GM21390 (cell line): Measurements from ENCODE around the gene SSTR3.
"Not testable (repeated sequence)": the region's sequence is repeated elsewhere in the genome, so short reads cannot be mapped to it uniquely, and the experiment has no call there.

Experiments
- ATAC-seq: cut with Tn5 transposase; IDR thresholded peaks from one replicate; pipeline ENCODE4 v1.9.1; 2021; ENCODE audit not compliant: unreplicated experiment

SSTR3 gene

GRCh38 chr22:37213218-37213855 is 1.1 kb upstream of the SSTR3 start:
- no peak for ATAC-seq

- no peak for ATAC-seq
These were observed 457 bp downstream of the SSTR3 start for GRCh38 chr22:37211866-37212173.

- ATAC-seq = no peak
These were observed 1.0 kb downstream of the SSTR3 start for GRCh38 chr22:37211075-37211865.

DNA sequence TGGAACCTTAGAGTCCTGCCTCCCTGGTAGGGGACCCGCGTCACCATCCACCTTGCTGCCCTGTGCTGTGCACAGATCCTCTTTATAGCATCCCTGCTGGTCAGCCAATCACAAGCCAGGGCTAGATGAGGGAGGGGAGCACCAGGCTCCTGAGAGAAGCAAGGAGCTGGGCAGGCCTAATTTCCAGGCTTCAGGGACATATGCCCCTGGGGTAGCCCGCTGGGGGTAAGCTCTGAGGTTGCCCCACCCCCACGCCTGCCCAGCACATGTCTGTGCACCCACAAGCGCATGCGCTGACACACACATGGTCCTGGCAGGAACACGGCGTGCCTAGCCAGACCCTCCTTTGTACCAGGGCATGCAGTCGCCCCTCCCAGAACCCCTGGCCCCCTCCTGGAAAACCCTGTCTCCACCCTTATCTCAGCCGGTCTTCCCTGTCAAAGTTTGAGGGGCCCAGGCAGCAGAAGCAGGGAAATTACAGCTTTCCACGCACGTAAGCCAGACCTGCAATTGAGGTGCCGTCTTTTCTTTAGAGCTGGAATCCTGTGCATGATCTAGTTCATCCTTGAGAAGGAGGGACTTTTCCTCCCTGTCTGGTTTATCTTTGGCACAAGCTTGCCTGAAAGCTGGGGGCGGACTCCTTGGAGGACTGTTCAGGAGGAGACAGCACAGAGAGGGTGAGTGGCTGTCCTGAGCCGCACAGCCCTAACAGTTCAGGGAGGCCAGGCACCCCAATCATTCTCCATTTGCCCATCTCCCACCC is 2.1 kb downstream of the SSTR3 start:
- no peak for ATAC-seq

DNA sequence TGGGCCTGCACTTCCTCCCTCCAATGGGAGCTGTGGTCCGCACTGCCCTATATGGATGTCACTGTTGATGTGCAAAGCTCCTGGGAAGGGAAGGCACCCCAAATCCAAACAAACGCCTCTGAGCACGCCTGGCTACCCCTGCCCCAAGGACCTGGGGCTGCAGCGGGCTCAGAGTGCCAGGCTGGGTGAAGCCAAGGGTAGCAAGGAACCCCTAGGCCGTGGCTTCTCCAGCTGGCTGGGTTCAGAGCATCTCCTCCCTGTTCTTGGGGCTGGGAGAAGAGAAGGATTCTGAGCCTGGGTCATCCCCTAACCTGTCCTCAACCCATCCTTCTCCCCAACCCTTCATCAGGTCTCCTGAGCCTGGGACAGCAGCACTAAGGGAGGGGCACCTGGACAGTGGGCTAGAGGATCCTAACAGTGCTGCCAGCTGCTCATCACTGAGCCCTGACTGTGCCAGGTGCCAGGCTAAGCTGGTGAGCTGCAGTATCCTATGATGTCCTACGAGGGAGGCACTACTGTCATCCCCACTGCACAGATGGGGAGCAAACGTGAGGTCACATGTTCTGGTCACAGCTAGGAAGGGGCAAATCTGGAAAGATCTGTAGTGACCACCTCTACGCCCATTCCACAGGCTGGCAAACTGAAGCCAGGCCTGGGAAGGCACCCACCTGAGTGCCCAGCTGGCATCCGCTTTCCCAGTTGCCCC is 3.0 kb downstream of the SSTR3 start:
- no peak for ATAC-seq

- no peak for ATAC-seq
These were observed 3.7 kb downstream of the SSTR3 start for GRCh38 chr22:37208401-37209139.

- ATAC-seq = no peak
These were observed 4.3 kb downstream of the SSTR3 start for GRCh38 chr22:37207981-37208380.

DNA sequence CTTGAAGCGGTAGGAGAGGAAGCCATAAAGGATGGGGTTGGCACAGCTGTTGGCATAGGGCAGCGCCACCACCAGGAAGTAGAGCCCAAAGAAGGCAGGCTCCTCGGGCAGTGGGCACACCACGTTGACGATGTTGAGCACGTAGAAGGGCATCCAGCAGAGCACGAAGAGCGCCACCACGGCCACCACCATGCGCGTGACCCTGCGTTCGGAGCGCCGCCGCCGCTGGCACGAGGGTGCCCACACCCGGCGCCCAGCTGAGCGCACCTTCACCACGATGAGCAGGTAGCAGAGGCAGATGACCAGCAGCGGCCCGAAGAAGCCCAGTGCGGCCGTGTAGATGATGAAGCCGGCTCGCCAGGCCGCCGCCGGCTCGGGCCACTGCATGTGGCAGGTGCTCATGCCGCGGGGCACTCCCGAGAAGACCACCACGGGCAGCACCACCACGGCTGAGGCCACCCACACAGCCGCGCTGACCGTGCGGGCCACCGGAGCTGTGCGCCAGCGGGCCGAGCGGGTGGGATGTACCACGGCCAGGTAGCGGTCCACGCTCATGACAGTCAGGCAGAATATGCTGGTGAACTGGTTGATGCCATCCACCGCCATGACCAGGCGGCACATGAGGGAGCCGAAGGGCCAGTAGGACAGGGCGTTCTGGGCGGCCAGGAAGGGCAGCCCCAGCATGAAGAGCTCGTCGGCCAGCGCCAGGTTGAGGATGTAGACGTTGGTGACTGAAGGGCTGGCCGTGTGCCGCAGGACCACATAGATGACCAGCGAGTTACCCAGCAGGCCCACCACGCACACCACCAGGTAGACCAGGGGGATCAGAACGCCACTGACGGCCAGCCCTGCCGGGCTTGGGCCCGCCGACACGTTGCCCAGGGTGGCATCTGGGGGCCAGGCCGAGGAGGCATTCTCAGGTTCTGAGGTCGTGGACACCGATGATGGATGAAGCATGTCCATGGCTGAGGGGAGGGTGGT is 5.1 kb downstream of the SSTR3 start:
- ATAC-seq = no peak

- ATAC-seq = no peak
These were observed 6.0 kb downstream of the SSTR3 start for GRCh38 chr22:37206118-37206840.

- ATAC-seq = no peak
These were observed 7.2 kb downstream of the SSTR3 start for GRCh38 chr22:37205046-37205445.

DNA sequence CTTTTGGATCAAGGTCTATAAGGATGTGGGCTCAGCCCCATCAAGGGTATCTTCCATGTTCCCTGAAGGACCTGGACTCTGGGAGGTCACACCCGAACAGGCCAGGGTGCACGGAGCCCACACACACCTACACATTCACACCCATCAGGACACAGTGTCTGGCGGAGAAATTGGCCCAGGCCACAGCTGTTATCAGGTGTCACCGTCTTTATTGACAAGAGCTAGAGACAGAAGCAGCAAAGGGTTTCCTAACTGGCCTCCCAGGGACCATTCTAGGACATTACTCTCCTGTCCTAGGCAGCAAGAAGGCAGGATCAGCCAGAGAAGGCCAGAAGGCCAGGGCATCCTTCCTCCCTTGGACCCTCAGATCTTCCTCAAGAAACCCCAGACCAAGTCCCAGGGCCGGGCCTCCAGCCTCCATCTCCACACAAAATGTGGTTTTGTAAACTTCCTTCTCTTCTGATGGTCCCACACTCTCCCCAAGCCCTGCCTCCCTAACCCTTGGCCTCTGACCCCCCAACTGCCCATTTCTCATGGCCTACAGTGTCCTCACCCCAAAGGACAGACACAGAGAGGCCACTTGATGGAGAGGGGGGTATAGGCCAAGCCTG is 8.1 kb downstream of the SSTR3 start:
- ATAC-seq = no peak

DNA sequence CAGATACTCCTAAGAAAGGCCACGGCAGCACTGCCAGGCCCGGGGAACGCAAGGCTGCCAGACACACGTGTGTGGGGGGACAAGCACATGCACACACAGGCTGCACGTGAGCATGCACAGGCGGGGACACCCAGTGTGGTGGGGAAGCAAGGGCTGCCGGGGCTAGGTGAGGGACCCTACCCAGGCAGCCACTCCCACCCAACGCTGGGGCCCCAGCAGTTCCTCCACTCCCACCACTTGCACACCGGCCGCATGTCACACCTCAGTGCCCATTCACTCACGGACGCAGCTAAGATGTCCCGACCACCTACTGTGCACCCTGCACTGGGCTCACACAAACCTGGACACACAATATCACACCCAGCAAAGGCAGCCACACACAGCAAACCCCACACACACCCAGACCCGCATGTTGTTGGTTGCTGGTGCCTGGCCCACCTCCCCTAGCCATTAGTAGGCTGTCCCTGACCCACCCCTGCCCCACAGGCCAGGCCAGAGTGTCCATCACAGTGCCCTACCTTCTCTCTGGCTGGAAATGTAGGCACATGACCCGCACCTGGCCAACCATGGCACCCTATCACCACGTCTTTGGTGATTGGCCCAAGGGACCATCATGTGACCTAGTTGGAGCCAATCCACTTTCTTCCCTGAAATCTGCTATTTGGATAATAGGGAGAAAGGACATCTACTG is 8.8 kb downstream of the SSTR3 start:
- ATAC-seq = no peak

DNA sequence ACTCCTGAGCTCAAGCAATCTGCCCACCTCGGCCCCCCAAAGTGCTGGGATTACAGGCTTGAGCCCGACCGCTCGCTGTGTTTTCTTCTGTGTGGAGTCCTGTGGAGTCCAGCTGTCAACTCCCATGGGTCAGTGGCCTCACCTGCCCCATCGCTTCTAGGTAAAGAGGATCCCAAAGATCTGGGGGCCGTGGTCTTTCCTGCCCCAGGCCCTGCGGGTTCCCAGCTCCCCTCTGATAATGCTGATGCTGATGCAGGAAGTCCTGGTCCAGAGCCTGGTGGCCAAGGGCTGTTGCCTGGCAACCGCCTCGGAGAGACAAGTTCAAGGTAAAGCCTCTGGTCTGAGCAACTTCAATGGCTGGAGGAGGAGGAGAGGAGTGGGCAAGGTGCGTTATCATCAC is 9.6 kb downstream of the SSTR3 start:
- ATAC-seq = no peak

DNA sequence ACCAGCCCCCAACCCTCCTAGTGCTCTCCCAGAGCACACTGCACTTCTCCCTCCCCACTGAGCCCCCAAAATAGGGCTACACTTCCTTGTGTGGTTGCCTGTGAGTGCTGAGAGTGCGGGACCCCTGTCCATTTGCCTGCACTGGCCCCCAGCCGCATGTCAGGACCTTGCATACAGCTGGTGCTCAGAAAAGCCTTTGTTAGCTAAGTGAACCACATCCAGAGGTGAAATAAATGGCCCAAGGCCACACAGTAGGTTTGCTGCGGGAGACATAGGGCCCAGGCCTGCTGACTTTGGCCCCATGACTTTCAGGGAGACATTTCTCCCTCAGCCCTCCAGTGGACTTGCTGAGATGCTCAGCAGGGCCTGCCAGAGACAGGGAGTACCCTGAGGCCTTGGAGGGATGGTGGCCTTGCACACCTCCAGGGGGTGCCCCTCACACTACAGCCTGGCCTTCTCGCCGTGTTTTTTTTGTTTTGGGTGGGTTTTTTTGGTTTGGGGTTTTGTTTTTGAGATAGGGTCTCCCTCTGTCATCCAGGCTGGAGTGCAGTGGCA is 10.2 kb downstream of the SSTR3 start:
- no peak for ATAC-seq

- ATAC-seq = not testable (repeated sequence)
These were observed 10.8 kb downstream of the SSTR3 start for GRCh38 chr22:37201443-37201820.

- ATAC-seq = no peak
These were observed 12.5 kb downstream of the SSTR3 start for GRCh38 chr22:37199760-37200108.

DNA sequence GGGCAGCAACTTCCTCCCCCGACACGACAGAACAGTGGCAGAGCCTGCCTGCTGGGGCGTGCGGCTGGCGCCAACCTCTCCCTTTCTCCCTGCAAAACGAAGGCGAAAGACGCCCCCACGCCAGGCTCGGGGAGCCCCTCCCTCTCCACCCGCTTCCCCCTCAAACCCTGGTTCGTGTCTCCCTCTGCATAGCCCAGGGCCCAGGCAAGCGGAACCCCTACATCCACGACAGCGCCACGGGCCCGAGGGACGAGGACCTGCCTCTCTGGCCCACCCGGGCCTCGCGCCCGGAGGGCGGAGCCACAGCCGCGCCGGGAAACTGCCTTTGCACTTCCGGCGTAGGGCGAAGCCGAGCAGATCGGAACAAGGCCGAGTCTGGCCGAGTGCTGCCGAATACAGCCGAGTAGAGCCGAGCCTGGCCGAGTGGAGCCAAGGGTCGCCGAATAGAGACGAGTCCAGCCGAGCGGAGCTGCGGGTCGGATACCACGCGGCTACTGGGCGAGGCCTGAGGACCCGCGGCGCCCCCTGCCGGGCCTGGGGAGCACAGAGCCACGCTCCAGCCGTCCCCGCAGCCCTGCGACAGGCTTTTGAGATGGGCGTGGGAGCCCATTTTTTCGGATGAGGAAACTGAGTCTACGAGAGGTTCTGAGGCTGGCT is 13.0 kb downstream of the SSTR3 start:
- peak; percentile 85 for ATAC-seq
